ENCODE data around the gene DLG2.

DLG2 gene

GRCh38 chr11:84193706-84194105, 1433.4 kb downstream of the DLG2 start:
- in situ Hi-C loops (cut with MboI; ENCODE audit: low sequenced_read_pairs), result no loop called here

DNA sequence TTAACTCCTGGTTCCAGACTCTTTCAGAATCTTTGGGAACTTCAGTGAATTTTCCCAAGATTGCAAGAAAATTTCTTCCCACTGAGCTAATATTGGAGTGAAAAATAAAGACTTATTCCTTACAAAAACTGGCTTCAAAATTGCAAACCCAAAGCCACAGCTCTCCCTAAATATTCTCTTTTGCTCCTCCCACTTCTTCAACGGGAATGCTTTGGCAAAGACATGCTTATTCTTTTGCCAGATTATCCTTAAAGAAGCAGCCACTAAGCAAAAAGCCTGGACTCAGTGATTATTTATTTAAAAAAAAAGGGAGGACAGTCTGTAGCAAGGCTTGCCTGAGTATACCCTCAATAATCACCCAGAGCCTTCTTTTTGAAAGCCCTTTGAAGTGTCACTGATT, 1438.6 kb downstream of the DLG2 start:
- in situ Hi-C loops (cut with MboI; ENCODE audit: low sequenced_read_pairs), result no loop called here

- in situ Hi-C loops (cut with MboI; ENCODE audit: low sequenced_read_pairs), result no loop called here
These were observed 1454.1 kb downstream of the DLG2 start for GRCh38 chr11:84173078-84173477.

DNA sequence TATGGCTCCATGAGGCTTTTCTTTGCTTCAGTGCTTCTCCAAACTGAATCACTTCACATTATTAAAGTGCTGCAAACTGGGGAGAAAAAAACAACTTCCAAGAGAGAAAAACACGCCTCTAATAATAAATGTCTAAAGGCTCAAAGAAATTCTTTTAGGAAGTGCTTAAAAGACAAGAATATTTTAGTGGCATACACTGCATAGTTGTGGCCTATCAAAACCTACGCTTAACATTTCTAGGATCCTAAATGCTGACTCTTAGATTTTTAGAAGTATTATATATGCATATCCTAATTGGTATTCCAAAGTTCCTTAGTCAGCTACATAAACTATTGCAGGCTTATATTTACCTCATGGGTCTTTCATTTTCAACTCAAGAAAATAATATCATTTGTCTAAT, 1462.0 kb downstream of the DLG2 start:
- in situ Hi-C loops (cut with MboI; ENCODE audit: low sequenced_read_pairs), result no loop called here

- in situ Hi-C loops (cut with MboI; ENCODE audit: low sequenced_read_pairs), result no loop called here
These were observed 1462.4 kb downstream of the DLG2 start for GRCh38 chr11:84164728-84165127.

- in situ Hi-C loops (cut with MboI; ENCODE audit: low sequenced_read_pairs), result no loop called here
These were observed 1464.0 kb downstream of the DLG2 start for GRCh38 chr11:84163116-84163515.

DNA sequence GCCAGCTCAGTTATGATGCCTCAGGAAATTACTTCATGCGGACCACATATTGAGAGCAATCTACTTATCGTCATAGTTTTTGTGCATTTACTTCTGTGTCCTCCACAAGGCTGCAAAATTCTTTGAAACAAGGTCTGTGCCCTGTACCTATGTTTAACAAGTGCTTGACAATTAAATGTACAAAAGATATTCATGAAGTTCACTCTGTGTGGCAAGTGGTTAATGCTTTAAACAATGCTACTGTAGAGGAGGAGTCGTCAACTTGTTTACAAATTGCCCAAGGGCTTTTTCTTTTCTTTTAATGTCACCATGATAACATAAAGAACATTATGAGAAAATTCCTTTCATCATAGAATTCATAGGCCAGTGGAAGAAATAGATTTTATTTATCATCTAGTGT, 1469.5 kb downstream of the DLG2 start:
- in situ Hi-C loops (cut with MboI; ENCODE audit: low sequenced_read_pairs), result no loop called here

DNA sequence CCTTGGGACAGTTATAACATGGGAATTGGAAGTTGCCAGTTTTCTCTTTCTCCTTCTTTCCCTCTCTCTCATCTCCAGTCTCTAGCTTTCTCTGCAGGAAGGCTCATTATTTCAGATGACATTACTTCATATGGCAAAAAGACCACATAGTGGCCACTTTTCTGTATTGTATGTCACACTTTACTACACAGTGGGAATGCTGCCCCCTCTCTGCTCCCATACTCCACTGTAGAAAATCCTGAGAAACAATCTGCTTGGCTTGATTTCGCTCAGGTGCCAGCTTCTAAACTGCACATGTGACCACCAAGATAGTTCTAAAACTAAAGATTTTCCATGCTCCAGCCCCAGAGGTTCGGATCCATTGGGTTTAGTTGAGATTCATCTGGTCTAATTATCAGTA, 1480.3 kb downstream of the DLG2 start:
- in situ Hi-C loops (cut with MboI; ENCODE audit: low sequenced_read_pairs), result no loop called here

DNA sequence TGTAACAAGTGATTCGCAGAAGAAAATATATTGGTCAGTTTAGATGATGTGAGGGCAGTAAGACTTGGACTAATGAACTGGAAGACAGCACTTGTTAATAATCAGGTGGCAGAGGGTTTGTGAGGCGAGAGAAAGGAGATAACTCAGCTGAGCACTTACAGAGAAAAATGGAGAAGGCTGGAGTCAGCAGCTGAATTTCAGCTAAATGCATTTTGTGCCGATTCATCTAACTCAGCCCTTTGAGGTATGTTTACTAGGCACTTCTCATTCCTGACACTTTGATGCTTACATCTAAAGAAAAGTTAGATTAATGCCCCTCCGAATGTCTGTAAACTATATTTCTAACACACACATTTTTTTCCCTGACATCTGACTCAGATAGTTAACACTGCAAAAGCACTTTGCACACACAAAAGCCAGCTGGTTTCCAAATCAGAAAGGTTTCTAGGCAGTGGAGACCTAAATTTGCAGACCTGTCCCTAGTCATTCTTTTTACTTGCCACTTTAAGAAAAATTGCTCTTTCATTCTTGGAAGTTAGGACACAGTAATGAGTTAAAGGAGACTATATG, 1481.4 kb downstream of the DLG2 start:
- in situ Hi-C loops (cut with MboI; ENCODE audit: low sequenced_read_pairs), result no loop called here

DNA sequence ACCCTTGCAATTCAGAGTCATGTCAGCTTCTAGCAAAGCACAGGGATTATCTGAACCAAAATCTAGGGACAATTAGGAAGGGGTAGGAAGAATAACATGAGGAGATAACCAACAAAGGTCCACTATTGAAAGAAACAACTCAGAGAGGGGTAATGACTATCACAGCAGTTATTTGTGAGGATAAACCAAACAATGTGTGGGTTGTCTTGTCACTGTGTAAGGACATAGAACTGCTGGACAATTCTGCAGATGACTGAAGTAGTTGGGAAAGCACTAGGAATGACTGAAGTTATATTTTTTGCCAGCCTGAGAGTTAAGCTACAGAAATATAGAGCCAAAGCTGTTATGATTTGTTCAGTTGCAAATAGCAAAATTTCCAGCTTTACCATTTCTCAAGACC, 1482.6 kb downstream of the DLG2 start:
- in situ Hi-C loops (cut with MboI; ENCODE audit: low sequenced_read_pairs), result no loop called here

DNA sequence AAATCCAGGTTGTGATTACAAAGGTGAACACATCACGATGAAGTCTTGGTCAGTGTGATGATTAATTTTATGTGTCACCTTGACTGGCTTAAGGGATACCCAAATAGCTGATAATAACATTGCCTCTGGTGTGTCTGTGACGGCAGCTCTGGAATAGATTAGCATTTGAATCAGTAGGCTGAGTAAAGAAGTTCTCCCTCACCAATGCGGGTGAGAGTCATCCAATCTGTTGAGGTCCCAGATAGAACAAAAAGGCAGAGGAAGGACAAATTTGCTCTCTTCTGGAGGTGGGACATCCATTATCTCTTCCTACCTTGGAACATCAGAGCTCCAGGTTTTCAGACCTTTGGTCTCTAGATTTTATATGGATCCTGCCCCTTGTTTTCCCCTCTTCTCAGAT, 1484.7 kb downstream of the DLG2 start:
- in situ Hi-C loops (cut with MboI; ENCODE audit: low sequenced_read_pairs), result no loop called here

DNA sequence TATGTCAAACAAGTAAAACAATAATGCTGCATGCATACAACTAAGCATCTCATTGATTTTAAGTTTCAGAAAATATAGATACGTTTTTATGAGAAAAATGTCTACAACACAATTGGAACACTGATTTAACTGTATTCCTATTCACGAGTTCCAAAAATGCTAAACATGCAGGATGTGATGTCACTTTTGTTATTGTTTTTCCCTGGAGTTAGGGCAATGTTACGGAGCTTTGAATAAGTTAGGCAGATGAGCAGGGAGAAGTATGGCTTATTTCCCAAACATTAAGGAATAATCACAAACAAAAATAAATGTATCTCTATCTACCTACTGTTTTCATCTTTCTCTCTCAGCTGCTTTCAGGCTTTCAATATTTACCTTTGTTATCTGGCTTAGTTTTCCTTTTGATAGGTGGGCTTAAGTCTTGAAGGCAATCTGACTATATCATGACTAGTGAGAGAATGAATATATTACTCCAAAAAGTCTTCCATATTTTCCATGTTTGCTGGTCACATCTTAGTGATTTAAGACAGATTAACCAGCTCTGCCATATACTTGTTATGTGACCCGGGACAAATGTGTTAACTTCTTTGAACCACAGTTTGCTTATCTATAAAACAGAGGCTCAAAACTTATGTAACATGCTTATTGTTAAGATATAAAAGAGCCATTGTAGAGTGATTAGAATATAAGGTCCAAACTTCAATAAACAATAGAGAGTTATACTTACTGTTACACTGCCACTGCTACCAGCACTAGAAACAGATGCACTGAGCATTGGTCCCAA, 1486.6 kb downstream of the DLG2 start:
- in situ Hi-C loops (cut with MboI; ENCODE audit: low sequenced_read_pairs), result no loop called here

- in situ Hi-C loops (cut with MboI; ENCODE audit: low sequenced_read_pairs), result no loop called here
These were observed 1489.2 kb downstream of the DLG2 start for GRCh38 chr11:84137960-84138359.

- in situ Hi-C loops (cut with MboI; ENCODE audit: low sequenced_read_pairs), result no loop called here
These were observed 1489.6 kb downstream of the DLG2 start for GRCh38 chr11:84137505-84137904.

GRCh38 chr11:84136926-84137325, 1490.2 kb downstream of the DLG2 start:
- in situ Hi-C loops (cut with MboI; ENCODE audit: low sequenced_read_pairs), result no loop called here

GRCh38 chr11:84130646-84131427, 1496.3 kb downstream of the DLG2 start:
- in situ Hi-C loops (cut with MboI; ENCODE audit: low sequenced_read_pairs), result no loop called here

GRCh38 chr11:84129961-84130576, 1497.1 kb downstream of the DLG2 start:
- in situ Hi-C loops (cut with MboI; ENCODE audit: low sequenced_read_pairs), result no loop called here

- in situ Hi-C loops (cut with MboI; ENCODE audit: low sequenced_read_pairs), result no loop called here
These were observed 1498.3 kb downstream of the DLG2 start for GRCh38 chr11:84128840-84129239.

- in situ Hi-C loops (cut with MboI; ENCODE audit: low sequenced_read_pairs), result no loop called here
These were observed 1509.8 kb downstream of the DLG2 start for GRCh38 chr11:84117394-84117793.

DNA sequence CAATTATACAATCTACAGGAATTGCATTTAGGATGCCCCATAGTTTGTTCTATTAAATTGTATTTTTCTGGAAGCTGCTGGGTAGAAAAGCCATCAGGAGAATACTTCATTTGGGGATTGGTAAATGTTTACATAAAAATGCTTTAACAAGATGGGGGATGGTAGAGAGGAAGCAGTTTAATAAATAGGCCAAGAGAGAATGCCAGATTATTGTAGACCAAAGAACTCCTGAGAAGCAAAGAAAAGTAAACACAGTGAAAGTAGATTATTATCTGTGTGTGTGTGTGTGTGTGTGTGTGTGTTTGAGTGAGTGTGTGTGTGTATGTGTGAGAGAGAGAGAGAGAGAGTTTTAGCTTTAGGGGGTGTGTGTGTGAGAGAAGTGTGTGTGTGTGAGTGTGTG, 1520.6 kb downstream of the DLG2 start:
- in situ Hi-C loops (cut with MboI; ENCODE audit: low sequenced_read_pairs), result no loop called here

DNA sequence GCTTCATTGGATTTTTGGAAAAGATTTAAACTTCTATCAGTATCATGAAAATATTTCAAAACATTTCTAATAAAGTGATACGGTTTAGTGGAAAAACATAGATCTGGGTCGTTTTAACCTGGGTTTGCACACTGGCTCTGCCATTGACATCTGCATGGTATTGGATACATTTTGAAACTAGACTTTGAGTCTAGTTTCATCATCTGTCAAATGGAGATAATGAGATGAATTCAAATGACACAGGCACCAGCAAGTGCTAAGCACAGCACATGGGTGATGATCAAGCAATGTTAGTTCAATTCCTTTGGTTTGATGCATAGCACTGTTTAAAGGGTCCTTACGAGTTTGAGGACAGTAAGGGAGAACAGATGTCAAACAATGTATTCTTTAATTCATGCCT, 1522.0 kb downstream of the DLG2 start:
- in situ Hi-C loops (cut with MboI; ENCODE audit: low sequenced_read_pairs), result no loop called here

- in situ Hi-C loops (cut with MboI; ENCODE audit: low sequenced_read_pairs), result no loop called here
These were observed 1524.0 kb downstream of the DLG2 start for GRCh38 chr11:84103096-84103495.

All from HL-60/S4 treated with phorbol 12-myristate 13-acetate at 8.2 ng/mL for 4 days and 3 days (cell line).